H9 (cell line): ENCODE measurements around the gene ATG4B. TPM values are rescaled to one million over a fixed set of nuclear protein-coding genes. Genes with fewer than 3 reads are reported as not detected.
A peak's percentile ranks its signal among the peaks of the same experiment; 100 is the strongest.

Source experiments
- DNase-seq: peaks from one replicate; pipeline ENCODE4 v3.0.0-alpha.2; 2017
- H2AFZ ChIP-seq: one replicate; pipeline ENCODE4 v1.6.1; 2013; ENCODE audit warnings: mild to moderate bottlenecking, low read length, control low read depth, moderate library complexity
- H2AK5ac ChIP-seq: 2 replicates; pipeline ENCODE4 v1.6.1; 2013; ENCODE audit warnings: low read length, control low read depth, mixed read lengths; ENCODE audit not compliant: insufficient read length
- H2BK120ac ChIP-seq: one replicate; pipeline ENCODE4 v1.6.1; 2013; ENCODE audit warnings: low read depth, mild to moderate bottlenecking, low read length, control low read depth, inconsistent platforms; ENCODE audit not compliant: poor library complexity, severe bottlenecking
- H2BK12ac ChIP-seq: 2 replicates; pipeline ENCODE4 v1.6.1; 2013; ENCODE audit warnings: low read length, control low read depth, mixed read lengths, low read depth; ENCODE audit not compliant: insufficient read length
- H2BK15ac ChIP-seq: 2 replicates; pipeline ENCODE4 v1.6.1; 2013; ENCODE audit warnings: low read depth, low read length, control low read depth
- H2BK20ac ChIP-seq: one replicate; pipeline ENCODE4 v1.6.1; 2013; ENCODE audit warnings: low read depth, mild to moderate bottlenecking, low read length, control low read depth, inconsistent platforms; ENCODE audit not compliant: poor library complexity, severe bottlenecking
- H2BK5ac ChIP-seq: 2 replicates; pipeline ENCODE4 v1.6.1; 2013; ENCODE audit warnings: low read length, control low read depth, mixed read lengths; ENCODE audit not compliant: insufficient read length
- H3K14ac ChIP-seq: 2 replicates; pipeline ENCODE4 v1.6.1; 2013; ENCODE audit warnings: low read length, control low read depth; ENCODE audit not compliant: insufficient read depth
- H3K18ac ChIP-seq: 2 replicates; pipeline ENCODE4 v1.6.1; 2013; ENCODE audit warnings: low read depth, mild to moderate bottlenecking, mixed read lengths, low read length, control low read depth; ENCODE audit not compliant: insufficient read length
- H3K23ac ChIP-seq: 2 replicates; pipeline ENCODE4 v1.6.1; 2013; ENCODE audit warnings: low read length, control low read depth, mixed read lengths, low read depth; ENCODE audit not compliant: insufficient read length
- H3K23me2 ChIP-seq: 2 replicates; pipeline ENCODE4 v1.6.1; 2013; ENCODE audit warnings: low read depth, mild to moderate bottlenecking, mixed read lengths, low read length, control low read depth; ENCODE audit not compliant: insufficient read length, poor library complexity, severe bottlenecking
- H3K27ac ChIP-seq: 2 replicates; pipeline ENCODE4 v1.5.1; 2013; ENCODE audit warnings: low read length, control low read depth, mixed read lengths, low read depth; ENCODE audit not compliant: insufficient read length
- H3K27me3 ChIP-seq: 2 replicates; pipeline ENCODE4 v1.6.1; 2013; ENCODE audit warnings: low read length, control low read depth, inconsistent platforms; ENCODE audit not compliant: insufficient read depth
- H3K4ac ChIP-seq: 2 replicates; pipeline ENCODE4 v1.6.1; 2013; ENCODE audit warnings: low read depth, mild to moderate bottlenecking, control low read depth, inconsistent platforms, low read length, moderate library complexity
- H3K4me1 ChIP-seq: 2 replicates; pipeline ENCODE4 v1.6.1; 2013; ENCODE audit warnings: low read length, control low read depth, inconsistent platforms; ENCODE audit not compliant: insufficient read depth
- H3K4me2 ChIP-seq: 2 replicates; pipeline ENCODE4 v1.6.1; 2013; ENCODE audit warnings: low read length, control low read depth, mixed read lengths; ENCODE audit not compliant: insufficient read length, insufficient read depth
- H3K56ac ChIP-seq: 2 replicates; pipeline ENCODE4 v1.6.1; 2013; ENCODE audit warnings: low read depth, mild to moderate bottlenecking, mixed read lengths, low read length, control low read depth; ENCODE audit not compliant: insufficient read length
- H3K79me1 ChIP-seq: 2 replicates; pipeline ENCODE4 v1.6.1; 2013; ENCODE audit warnings: low read depth, mild to moderate bottlenecking, moderate library complexity, low read length, control low read depth, inconsistent platforms; ENCODE audit not compliant: insufficient read depth, poor library complexity, severe bottlenecking
- H3K79me2 ChIP-seq: 2 replicates; pipeline ENCODE4 v1.6.1; 2013; ENCODE audit warnings: low read length, control low read depth, inconsistent platforms; ENCODE audit not compliant: insufficient read depth
- H3K9ac ChIP-seq: 2 replicates; pipeline ENCODE4 v1.6.1; 2013; ENCODE audit warnings: low read length, control low read depth, mixed read lengths; ENCODE audit not compliant: insufficient read length; ENCODE audit errors: extremely low read depth
- H3K9me3 ChIP-seq: one replicate; pipeline ENCODE4 v1.6.1; 2013; ENCODE audit warnings: low read depth, low read length, inconsistent platforms; ENCODE audit not compliant: control insufficient read depth
- H3T11ph ChIP-seq: one replicate; pipeline ENCODE4 v1.6.1; 2013; ENCODE audit warnings: mild to moderate bottlenecking, low read length, control low read depth, inconsistent platforms
- H4K20me1 ChIP-seq: one replicate; pipeline ENCODE4 v1.6.1; 2013; ENCODE audit not compliant: control insufficient read depth, insufficient read length, insufficient read depth
- H4K5ac ChIP-seq: 2 replicates; pipeline ENCODE4 v1.6.1; 2013; ENCODE audit warnings: low read depth, mild to moderate bottlenecking, mixed read lengths, low read length, control low read depth; ENCODE audit not compliant: insufficient read length
- H4K8ac ChIP-seq: replicated peaks from 2 replicates; pipeline ENCODE4 v1.6.1; 2013; ENCODE audit warnings: low read length, control low read depth, mixed read lengths, low read depth; ENCODE audit not compliant: insufficient read length
- H4K91ac ChIP-seq: 2 replicates; pipeline ENCODE4 v1.6.1; 2013; ENCODE audit warnings: low read depth, mild to moderate bottlenecking, moderate library complexity, mixed read lengths, low read length, control low read depth; ENCODE audit not compliant: insufficient read length
- H3K27ac Mint-ChIP-seq, 3 experiments: 2 replicates in 2 of 3; 3 replicates in 1 of 3; pipeline ENCODE4 v1.8.0; 2020 to 2021; ENCODE audit warnings: mixed read lengths in 3 of 3, mild to moderate bottlenecking in 1 of 3, moderate library complexity in 1 of 3
- H3K27me3 Mint-ChIP-seq: 2 replicates; pipeline ENCODE4 v1.8.0; 2021; ENCODE audit warnings: low read depth, mild to moderate bottlenecking, moderate library complexity, mixed read lengths
- H3K36me3 Mint-ChIP-seq, 3 experiments: 2 replicates in 2 of 3; 3 replicates in 1 of 3; pipeline ENCODE4 v1.8.0; 2020 to 2021; ENCODE audit warnings: low read depth in 3 of 3, mixed read lengths in 3 of 3; ENCODE audit not compliant: insufficient read depth in 1 of 3
- H3K4me1 Mint-ChIP-seq, 2 experiments: 2 replicates each; pipeline ENCODE4 v1.8.0; 2020; ENCODE audit warnings: mixed read lengths in 2 of 2
- H3K4me3 Mint-ChIP-seq, 2 experiments: 2 replicates in 1 of 2; 3 replicates in 1 of 2; pipeline ENCODE4 v1.8.0; 2020 to 2021; ENCODE audit warnings: mild to moderate bottlenecking in 2 of 2, mixed read lengths in 2 of 2, moderate library complexity in 1 of 2
- H3K9me3 Mint-ChIP-seq, 2 experiments: 2 replicates in 1 of 2; 3 replicates in 1 of 2; pipeline ENCODE4 v1.8.0; 2020; ENCODE audit warnings: mild to moderate bottlenecking in 2 of 2, mixed read lengths in 2 of 2, moderate library complexity in 1 of 2
- WGBS: extraction: QIAGEN DNeasy Blood & Tissue Kit; methylation state at CpG from one replicate; pipeline ENCODE4 v1.1.7; 2013; ENCODE audit warnings: missing lambda C conversion rate, low lambda C conversion rate, mixed read lengths; ENCODE audit not compliant: insufficient read length; ENCODE audit errors: extremely low coverage; 5-methylcytosine and 5-hydroxymethylcytosine counted together
- total RNA-seq: library from RNA; stranded (reverse); gene quantifications from 2 replicates; pipeline ENCODE4 v1.2.1, GENCODE V29; 2021
- TF ChIP-seq, protein P1 (sequence below): fragments of 200-600 bp; sonication (generic); conservative IDR thresholded peaks from 3 replicates; pipeline ENCODE4 v1.8.0; 2021; ENCODE audit warnings: antibody characterized with exemption, mild to moderate bottlenecking

Gene ATG4B
- total RNA-seq, 1 experiment from 2014 or later = 105 TPM

- Histone ChIP-seq H3K23me2 (peaks cover 6% of the 10 kb centered on the region), H2AFZ (no peak overlapping the region), H3K79me2 (no peaks in the 10 kb centered on the region; the same call in 1 of the 2 replicates), H3K27me3 (no peaks in the 10 kb centered on the region), H3K9ac (peak overlapping the region; percentile 8), H3T11ph (no peak overlapping the region), H4K91ac (no peak overlapping the region), H3K27ac (no peak overlapping the region), H4K5ac (no peak overlapping the region), H2BK15ac (no peak overlapping the region), H3K4me2 (peak overlapping the region; percentile 64), H3K23ac (no peak overlapping the region), H3K4ac (no peak overlapping the region), H3K14ac (no peak overlapping the region), H4K8ac (no peak overlapping the region), H2BK5ac (no peak overlapping the region), H3K79me1 (peaks cover 2% of the 10 kb centered on the region), H3K18ac (no peak overlapping the region), H3K56ac (no peak overlapping the region), H3K4me1 (no peaks in the 10 kb centered on the region), H2BK20ac (no peak overlapping the region), H3K9me3 (no peaks in the 10 kb centered on the region), H4K20me1 (no peaks in the 10 kb centered on the region), H2BK12ac (no peak overlapping the region), H2AK5ac (no peak overlapping the region), H2BK120ac (no peak overlapping the region)
- Mint-ChIP-seq H3K27ac (peak overlapping the region in 2 of 3 experiments; percentile 51 to 85; a peak in 4 of 7 replicates), H3K36me3 (peaks cover 24 to 47% (median 44%) of the 10 kb centered on the region in 3 experiments), H3K4me1 (peaks cover 12 to 14% of the 10 kb centered on the region in 2 experiments), H3K4me3 (peak overlapping the region; percentile 78 to 87), H3K27me3 (peaks cover 3% of the 10 kb centered on the region), H3K9me3 (peaks cover 0 to 12% of the 10 kb centered on the region in 2 experiments; a peak in 3 of 5 replicates)
- DNase-seq = no peak
- TF ChIP-seq, protein P1, sequence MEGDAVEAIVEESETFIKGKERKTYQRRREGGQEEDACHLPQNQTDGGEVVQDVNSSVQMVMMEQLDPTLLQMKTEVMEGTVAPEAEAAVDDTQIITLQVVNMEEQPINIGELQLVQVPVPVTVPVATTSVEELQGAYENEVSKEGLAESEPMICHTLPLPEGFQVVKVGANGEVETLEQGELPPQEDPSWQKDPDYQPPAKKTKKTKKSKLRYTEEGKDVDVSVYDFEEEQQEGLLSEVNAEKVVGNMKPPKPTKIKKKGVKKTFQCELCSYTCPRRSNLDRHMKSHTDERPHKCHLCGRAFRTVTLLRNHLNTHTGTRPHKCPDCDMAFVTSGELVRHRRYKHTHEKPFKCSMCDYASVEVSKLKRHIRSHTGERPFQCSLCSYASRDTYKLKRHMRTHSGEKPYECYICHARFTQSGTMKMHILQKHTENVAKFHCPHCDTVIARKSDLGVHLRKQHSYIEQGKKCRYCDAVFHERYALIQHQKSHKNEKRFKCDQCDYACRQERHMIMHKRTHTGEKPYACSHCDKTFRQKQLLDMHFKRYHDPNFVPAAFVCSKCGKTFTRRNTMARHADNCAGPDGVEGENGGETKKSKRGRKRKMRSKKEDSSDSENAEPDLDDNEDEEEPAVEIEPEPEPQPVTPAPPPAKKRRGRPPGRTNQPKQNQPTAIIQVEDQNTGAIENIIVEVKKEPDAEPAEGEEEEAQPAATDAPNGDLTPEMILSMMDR = no peak
- no CpG with 5 or more reads among the region's 11 CpGs for WGBS
Measured at GRCh38 chr2:241703032-241703604, 65.6 kb downstream of the ATG4B start.
